GM19324 (cell line): ENCODE results near the gene PARM1.

Experiments used
- ATAC-seq: cut with Tn5 transposase; IDR thresholded peaks from one replicate; pipeline ENCODE4 v1.9.1; 2021; ENCODE audit warnings: mild to moderate bottlenecking, moderate library complexity; ENCODE audit not compliant: unreplicated experiment, low FRiP score

The PARM1 gene, protein sequence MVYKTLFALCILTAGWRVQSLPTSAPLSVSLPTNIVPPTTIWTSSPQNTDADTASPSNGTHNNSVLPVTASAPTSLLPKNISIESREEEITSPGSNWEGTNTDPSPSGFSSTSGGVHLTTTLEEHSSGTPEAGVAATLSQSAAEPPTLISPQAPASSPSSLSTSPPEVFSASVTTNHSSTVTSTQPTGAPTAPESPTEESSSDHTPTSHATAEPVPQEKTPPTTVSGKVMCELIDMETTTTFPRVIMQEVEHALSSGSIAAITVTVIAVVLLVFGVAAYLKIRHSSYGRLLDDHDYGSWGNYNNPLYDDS

DNA sequence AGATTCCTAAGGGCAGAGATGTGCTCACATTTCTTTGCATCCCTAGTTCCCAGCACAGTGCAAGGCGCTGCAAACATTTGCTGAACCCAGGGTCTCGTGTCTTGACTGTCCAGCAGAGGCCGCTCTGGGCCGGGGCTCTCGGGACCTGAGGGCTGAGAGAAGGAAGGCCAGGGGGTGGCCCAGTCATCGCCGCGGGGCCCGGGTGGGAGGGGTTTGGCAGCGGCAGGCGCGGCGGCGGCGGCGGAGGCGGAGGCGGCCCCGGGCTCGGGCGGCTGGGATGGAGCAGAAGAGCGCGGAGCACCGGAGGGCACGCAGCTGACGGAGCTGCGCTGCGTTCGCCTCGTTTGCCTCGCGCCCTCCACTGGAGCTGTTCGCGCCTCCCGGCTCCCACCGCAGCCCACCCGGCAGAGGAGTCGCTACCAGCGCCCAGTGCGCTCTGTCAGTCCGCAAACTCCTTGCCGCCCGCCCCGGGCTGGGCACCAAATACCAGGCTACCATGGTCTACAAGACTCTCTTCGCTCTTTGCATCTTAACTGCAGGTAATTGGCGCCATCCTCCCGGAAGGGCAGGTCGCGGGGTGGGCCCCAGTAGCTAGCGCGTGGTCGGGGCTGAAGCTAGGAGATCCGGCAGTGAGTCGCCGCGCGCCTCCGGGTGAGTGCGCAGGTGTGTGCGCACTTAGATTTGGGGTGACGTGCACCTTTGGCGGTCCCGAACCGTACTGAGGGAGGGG lies at the start of gene PARM1:
Gene PARM1, plus strand, starts transcription at position 285 of the 730 bp plus-strand sequence. Its CDS starts 212 bp downstream, at position 497.
- ATAC-seq, result peak; percentile 86

DNA sequence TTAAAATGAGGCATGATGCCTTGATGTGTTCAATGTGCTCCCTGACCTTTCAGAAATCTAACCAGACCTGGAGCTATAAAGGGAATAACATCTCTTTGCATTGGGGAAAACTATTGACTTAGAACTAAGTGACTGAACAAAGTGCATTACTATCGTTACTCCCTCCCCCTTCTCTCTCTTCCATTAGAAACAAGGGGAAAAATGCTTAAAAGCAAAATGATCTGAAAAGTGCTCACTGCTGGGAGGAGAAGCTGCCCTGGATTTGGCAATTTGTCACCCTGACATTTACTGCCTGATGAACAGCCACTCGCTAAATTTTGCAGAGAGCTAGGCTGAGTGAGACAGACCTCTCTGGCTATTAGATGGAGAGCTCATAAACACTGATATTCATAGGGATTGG lies 48.6 kb upstream of the PARM1 start:
- no peak for ATAC-seq

DNA sequence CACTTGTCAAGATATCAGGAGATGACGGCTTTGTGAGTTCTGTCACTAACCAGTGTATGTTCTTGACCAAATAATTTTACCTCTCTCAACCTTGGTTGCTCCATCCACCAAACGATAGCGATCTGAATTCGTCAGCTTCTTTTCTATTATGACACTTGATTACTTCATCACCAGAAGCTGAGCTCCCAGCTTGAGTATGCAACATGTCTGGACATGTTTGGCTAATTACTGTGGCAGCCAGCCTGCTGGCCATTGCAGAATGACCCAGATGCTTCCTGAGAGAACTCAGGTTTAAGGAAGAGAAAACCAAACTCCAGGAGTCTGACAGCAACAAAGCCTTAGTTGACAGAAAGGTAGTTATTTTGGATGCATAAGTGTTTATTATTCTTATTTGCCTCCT lies 46.4 kb upstream of the PARM1 start:
- ATAC-seq, result no peak

DNA sequence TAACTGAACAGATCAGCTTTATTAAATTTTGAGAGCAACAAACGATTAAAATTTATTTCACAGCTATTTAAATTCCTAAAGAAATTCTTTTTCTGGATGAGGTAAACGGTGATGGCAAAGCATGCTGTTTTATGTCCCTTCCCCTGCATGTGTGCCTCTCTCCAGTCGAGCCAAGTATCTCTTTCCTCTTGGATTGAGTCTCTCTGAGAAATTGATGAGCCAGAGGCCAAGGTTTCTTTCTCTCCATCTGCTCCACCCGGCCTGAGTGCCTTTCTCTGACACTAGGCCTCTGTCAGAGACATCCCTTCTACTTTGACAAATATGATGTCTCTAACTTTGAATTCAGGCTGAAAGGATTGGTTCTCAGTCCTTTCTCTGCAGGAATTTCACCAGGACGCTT lies 42.6 kb upstream of the PARM1 start:
- no peak for ATAC-seq

DNA sequence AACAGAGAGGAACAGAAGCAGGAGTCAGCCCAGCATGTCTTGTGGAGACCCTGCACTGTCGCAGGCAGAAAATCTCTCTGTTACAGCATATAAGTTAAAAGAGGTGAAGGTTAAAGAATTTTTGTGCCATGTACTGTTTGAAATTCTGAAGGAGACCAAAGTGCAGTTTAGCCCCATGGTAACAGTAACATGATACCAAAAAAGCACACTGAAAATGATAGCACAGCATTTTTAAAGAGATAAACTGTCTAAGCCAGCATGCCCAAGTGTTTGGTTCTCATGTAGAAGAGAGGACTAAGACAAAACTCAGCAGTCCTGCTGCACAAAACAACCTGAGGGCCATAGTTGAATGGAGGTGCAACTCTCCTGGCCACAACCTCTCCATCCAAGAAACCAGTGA lies 41.9 kb upstream of the PARM1 start:
- no peak for ATAC-seq

DNA sequence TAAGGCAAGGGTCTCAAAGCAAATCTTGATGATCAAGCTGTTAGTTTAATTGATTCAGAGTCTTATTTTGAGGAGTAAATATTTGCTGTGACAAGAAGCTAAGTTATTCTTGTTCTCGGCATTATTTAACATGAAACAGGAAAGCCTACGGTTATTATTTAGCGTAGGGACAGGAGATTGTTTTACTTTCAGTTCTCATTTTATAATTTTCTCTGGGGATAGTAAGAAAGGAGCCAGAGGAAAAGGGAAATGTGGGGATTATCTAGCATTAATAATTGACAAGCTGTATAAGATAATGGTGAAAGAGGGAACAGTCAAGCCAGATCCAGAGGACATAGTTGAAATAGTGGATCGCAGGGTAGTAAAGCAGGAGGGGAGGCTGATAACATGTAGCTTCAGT lies 39.7 kb upstream of the PARM1 start:
- no peak for ATAC-seq

DNA sequence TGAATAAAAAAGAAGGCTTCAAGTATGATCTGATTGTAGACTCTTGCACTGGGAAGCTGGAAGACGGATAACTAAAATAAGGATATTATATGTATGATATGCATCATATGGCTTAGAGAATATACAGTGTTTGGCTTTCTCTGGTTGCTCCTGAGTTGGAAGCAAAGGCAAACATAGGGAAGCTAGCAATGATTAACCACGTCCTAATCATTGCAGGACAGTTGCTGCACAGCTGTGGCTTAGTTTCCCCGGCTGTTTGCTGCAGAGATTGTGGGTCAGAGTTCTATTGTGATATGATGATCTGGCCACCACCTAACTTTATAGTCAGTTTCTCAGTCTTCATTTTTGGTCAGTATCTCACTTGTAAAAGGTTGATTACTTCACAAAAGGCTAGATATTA lies 36.3 kb upstream of the PARM1 start:
- ATAC-seq, result no peak

DNA sequence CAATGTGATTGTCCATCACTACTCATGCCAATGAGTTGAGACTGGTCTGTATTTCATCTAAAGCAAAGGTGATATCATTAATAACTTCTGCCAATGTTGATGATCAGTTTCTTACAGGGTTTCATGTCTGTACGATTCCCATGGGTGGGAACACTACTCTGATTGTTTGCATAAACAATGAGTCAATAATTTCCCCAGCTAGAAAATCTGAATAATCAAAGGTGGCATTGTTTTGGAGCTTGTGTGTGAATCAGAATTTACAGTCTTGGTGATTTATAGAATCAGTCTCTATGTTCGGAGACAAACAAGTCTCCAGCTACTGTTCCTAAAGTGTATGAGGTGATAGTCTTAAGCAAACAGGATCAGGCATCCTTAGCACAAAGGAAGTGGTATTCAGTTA lies 35.5 kb upstream of the PARM1 start:
- no peak for ATAC-seq

DNA sequence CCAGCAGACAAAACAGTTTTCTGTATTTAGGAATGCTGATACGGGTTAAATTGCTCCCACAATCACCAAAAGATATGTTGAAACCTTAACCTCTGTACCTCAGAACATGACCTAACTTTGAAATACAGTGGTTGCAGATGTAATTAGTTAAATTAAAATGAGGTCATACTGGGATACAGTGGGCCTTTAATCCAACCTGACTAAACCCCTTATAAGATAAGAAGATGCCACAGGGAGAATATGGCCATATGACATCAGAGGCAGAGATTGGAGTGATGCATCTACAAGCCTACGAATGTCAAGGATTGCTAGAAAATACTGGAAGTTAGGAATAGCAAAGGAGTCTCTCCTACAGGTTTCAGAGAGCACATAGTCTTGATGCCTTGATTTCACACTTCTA lies 32.1 kb upstream of the PARM1 start:
- ATAC-seq, result no peak

DNA sequence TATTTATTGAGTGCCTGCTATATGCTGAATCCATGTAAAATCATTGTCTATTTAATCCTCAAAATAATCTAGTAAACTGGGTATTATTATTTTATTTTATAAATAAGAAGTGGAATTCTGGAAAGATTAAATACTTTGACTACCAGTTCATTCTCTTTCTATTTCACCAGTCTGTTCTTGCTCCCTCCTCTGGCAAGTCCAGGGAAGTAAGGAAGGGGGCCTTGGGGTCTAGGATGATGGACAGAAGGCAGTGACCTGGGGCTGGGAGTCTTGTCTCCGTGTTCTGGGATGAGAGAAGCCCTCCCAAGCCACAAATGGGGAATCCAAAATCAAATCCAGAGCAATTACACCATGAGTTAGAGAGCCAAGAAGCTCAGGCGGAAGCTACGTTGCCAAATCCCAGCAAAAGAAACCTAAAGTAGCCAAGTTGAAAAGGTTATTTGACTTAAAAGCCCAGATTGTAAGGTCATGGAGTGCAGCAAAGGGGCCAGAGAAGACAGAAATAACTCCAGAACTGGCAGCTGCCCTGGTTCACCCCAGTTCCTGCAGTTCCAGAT lies 28.3 kb upstream of the PARM1 start:
- ATAC-seq, result no peak

DNA sequence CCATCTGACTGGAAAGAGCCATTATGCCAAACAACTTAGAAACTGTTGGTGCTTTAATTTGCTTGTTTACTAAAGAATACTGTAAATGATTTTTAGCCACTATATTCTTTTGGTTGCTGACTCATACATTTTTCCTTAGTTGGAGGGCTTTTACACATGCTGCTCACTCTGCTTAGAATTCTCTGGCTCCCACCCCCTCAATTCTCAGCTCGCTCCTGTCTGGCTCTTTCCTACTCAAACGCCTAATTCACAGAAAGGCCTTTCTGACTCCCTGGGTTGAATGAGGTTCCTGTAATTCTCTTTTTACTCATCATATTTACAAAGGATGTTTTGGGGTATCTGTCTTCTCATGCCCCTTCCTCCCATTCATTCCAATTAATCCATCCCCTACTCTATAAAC lies 26.1 kb upstream of the PARM1 start:
- no peak for ATAC-seq

DNA sequence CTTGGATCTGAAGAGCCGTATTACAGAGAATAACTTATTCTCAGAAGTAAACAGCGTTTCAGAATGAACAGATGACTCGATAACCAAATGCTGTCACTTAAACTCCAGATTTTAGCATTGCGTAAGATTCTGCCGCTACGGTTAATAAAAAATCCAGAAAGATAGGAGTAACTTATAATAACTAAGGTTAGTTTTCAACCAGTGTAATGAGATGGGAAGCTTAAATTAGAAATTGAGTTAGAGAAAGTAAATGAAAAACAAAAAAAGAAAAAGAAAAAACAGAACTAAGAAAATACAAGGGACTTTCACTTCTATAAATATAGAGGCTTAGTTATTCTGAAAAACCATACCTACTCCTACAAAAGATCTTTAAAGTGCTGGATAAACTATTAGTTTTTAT lies 13.1 kb upstream of the PARM1 start:
- no peak for ATAC-seq

DNA sequence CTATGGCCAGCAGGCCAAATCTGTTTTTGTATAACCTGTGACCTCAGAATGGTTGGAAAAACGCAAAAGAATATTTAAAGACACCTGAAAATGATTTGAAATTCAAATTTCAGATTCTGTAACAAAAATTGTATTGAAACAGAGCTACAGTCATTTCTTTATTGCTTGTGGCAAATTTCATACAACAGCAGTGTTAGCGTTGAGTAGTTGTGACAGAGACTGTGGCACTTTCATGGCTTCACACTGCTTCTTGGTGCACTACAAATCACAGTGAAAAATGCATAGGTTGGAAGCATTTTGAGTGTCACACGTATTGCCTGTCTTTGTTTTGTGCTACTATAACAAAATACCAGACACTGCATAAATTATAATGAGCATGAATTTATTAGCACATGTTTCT lies 12.2 kb upstream of the PARM1 start:
- ATAC-seq, result no peak

DNA sequence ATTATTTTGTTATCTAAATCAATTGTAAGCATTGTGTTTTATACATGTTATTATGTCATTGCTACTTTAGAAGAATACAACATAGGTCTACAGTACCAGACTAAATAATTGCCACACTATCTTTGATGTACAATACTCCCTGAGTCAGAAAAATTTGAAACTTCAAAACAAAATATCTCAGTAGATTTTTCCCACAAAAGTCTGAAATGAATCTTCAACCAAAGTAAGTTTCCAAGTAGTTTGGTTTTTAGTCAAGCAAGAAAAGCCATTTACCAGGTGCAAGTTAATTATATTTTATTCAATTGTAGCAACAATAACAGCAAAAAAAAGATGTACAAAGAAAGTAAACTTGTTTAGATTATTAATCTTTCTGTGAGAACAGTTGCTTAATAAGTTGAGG lies 11.4 kb upstream of the PARM1 start:
- no peak for ATAC-seq

DNA sequence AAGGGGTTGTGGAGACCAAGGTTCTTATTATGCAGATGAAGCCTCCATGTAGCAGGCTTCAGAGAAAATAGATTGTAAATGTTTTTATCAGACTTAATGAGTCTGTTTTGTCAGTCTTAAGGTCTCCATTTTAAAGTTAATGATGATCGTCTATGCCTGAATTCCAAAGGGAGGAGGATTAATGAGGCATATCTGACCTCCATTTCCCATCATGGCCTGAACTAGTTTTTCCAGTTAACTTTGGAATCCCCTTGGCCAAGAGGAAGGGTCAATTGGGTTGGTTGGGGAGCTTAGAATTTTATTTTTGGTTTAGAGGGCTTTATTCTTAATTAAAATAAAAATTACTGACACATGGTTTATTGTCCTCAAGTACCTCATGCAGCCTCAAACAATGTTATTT lies 6.9 kb upstream of the PARM1 start:
- ATAC-seq, result no peak

DNA sequence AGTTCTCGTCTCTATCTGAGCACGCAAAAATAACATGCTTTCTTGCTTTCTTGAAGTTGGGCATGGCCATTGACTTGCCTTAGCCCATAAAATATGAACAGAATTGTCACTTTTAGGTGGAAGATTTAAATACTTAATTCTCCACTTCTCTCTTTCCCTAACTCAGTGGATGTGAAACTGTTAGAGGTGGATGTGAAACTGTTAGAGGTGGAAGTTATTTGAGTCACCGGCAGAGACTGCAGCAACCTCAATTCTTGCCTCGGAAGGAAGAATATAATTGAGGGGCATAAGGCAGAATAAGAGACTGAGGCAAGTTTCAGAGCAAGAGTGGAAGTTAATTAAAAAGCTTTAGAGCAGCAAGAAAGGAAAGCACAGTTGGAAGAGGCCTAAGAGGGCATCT lies 2.8 kb upstream of the PARM1 start:
- no peak for ATAC-seq

DNA sequence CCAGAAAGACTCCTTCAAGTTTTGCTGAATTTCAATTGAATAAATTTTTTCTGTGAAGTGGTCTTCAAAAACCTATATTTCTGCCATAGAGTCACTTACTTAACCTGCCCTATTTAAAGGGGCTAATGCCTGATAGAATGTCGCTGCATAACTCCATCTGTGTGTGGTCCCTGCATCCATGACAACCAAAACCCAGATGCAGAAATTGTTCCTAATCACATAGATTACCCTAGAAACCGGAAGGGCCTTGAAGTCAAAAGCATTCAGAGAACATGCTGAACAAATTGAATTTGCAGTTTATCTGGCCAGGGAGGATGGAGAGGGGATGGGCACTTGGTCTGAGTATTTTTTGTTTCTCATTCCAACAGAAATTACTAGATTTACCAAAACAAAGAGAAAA lies 1.5 kb upstream of the PARM1 start:
- ATAC-seq, result no peak

DNA sequence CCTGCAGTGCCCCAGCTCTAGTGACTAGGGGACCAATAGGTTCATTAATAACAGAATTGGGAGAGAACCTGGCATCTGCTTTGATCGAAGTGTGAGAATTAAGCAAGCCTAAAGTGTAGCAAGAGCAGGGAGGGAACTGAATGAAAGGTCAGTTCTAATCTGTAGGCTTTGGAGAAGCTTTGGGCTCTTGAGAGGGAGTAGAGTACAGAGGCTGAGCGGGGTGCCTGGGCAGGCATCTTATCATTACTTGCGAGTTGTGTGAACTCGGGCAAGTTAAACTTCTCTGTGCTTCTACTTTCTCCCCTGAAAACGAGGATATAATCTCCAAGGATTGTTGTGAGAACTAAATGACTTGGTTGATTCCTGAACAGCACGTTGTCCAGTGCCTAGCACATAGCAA lies 906 bp upstream of the PARM1 start:
- no peak for ATAC-seq

DNA sequence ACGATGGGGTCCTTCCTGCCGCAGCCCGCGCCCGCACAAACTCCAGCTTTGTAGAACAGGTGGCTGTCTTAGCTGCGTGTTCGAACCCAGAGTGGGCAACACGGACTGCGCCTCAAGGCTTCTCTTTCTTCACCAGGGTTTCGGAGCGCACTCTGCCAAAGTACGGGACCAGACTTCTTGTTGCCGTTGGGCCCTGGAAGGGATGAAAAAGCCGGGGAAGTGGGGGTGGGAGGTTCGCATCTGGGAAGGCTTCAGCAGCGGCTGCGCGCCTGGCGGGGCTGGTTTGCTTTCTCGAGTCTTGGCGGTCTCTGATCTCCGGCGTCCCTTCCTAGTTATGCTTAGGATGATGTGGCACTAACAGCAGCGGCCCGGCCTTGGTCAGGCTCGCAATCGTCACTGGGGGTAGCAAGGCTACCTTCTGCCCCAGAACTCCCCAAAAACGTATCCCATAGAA lies 673 bp downstream of the PARM1 start:
- no peak for ATAC-seq

DNA sequence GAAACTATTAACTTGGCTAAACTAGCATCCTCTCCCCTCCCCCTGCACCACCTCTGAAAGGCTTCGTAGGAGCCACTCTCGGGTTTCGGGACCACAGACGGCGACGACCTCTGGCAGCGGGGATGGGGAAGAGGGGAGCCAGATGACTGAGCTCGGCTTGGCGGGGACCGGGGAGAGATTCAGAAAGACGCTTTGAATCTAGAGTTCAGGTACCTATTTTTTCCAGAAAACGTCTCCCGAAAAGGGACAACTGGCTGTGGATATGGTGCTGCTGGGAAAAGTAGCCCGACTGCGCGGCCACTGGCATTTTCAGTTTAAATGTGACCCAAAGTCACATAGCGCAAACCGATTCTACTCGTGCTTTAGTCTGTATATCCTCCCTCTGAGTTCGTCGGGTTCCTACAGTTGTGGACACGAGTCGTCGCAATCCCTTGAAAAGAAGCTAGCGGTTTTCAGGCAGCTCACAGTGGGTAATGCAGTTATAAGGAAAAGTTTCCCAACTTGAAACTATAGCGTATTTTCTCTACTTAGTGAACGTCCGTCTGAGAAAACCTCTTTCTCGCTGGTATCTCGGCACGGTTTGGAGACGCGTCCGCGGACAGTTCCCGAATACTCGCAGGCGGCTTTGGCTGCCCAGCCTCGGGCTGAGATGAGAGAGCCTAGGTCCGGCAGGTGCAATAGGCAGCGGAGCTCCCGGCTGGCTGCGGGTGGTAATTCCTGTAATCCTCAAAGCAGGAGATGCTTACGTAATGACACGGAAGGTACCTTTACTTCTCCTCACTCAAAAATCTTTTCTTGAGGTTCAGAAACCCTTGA lies 1.3 kb downstream of the PARM1 start:
- ATAC-seq, result no peak

DNA sequence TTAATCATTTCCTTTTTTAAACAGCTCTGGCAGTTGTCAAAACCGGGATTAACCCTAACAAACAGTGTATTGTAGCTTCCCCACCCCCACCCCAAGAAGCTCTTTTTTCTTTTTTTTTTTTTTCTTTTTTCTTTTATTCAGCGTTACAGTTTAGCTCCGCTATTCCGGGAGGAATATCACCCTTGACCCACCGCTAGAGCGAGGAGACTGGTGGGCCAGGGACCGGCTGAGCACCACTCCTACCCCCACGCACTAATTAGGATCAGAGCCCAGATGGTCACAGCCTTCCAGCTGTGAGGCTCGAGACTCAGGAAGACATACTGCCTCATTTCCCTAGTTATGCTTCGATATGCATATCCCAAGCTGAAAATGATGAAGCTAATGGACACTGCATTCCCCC lies 2.0 kb downstream of the PARM1 start:
- ATAC-seq, result no peak
